Thoracic aorta (tissue), 2 donors: ENCODE results near the gene ADIRF. TPM values are rescaled to one million over a fixed set of nuclear protein-coding genes. Genes with fewer than 3 reads are reported as not detected.

Source experiments
- ATAC-seq: fragments of 150-250 bp; one replicate; pipeline ENCODE4 v1.8.0; 2017; ENCODE audit warnings: low read depth; ENCODE audit not compliant: insufficient number of reproducible peaks, low FRiP score
- DNase-seq: peaks from one replicate; pipeline ENCODE4 v3.0.0-alpha.2; 2020; ENCODE audit warnings: low spot score
- H3K27ac ChIP-seq, 2 donors: fragments of 200-600 bp; sonication (generic); 1 replicate in 1 of 2; 2 replicates in 1 of 2; pipeline ENCODE4 v1.5.1; 2016; ENCODE audit warnings: mild to moderate bottlenecking in 2 of 2, moderate library complexity in 2 of 2
- H3K27me3 ChIP-seq: fragments of 200-600 bp; sonication (generic); replicated peaks from 2 replicates; pipeline ENCODE4 v1.6.0; 2016; ENCODE audit warnings: mild to moderate bottlenecking; ENCODE audit not compliant: insufficient read depth
- H3K36me3 ChIP-seq: fragments of 200-600 bp; sonication (generic); one replicate; pipeline ENCODE4 v1.5.1; 2016
- H3K4me1 ChIP-seq, 2 donors: fragments of 200-600 bp; sonication (generic); 1 replicate in 1 of 2; 2 replicates in 1 of 2; pipeline versions ENCODE4 v1.5.1 to v1.6.0; 2016; ENCODE audit warnings: low read depth in 2 of 2, mild to moderate bottlenecking in 1 of 2; ENCODE audit not compliant: control insufficient read depth in 1 of 2
- H3K4me3 ChIP-seq: fragments of 200-600 bp; sonication (generic); 2 replicates; pipeline ENCODE4 v1.5.1; 2016; ENCODE audit warnings: mild to moderate bottlenecking
- H3K9me3 ChIP-seq: fragments of 200-600 bp; sonication (generic); 2 replicates; pipeline ENCODE4 v1.5.1; 2016
- CTCF ChIP-seq: fragments of 200-600 bp; sonication (generic); IDR thresholded peaks from one replicate; pipeline ENCODE4 v1.5.1; 2019; ENCODE audit warnings: antibody characterized with exemption
- total RNA-seq, 2 donors: library from RNA; depleted of rRNA; stranded (reverse); fragments of >200 nt; gene quantifications; one replicate each; pipeline versions ENCODE4 v1.1.0 to v1.2.3, GENCODE V29; 2016

ADIRF gene
- total RNA-seq, 2 donors from 2014 or later, result 318 to 644 TPM

GRCh38 chr10:86960003-86960862 is 8.0 kb upstream of the ADIRF start:
- Histone ChIP-seq H3K4me1 (peaks cover 42 to 70% of the 10 kb centered on the region in 2 donors), H3K4me3 (no peak overlapping the region), H3K27me3 (no peaks in the 10 kb centered on the region), H3K27ac (peak overlapping the region; percentile 72 to 97), H3K36me3 (no peaks in the 10 kb centered on the region), H3K9me3 (no peaks in the 10 kb centered on the region)
- peak; percentile 9 for ATAC-seq
- peak; percentile 96 for TF ChIP-seq CTCF
- peak; percentile 3 for DNase-seq

- Histone ChIP-seq H3K27me3 (no peaks in the 10 kb centered on the region), H3K4me1 (peaks cover 38 to 70% of the 10 kb centered on the region in 2 donors), H3K4me3 (no peak overlapping the region), H3K36me3 (no peaks in the 10 kb centered on the region), H3K9me3 (no peaks in the 10 kb centered on the region), H3K27ac (no peak overlapping the region)
- DNase-seq (peak; percentile 1), ATAC-seq (no peak)
- TF ChIP-seq CTCF, result no peak
These were observed 7.3 kb upstream of the ADIRF start for GRCh38 chr10:86960863-86961434.

GRCh38 chr10:86961481-86962091 is 6.7 kb upstream of the ADIRF start:
- Histone ChIP-seq H3K27ac (no peak overlapping the region), H3K36me3 (no peaks in the 10 kb centered on the region), H3K4me3 (no peak overlapping the region), H3K9me3 (no peaks in the 10 kb centered on the region), H3K4me1 (peaks cover 33 to 70% of the 10 kb centered on the region in 2 donors), H3K27me3 (no peaks in the 10 kb centered on the region)
- TF ChIP-seq CTCF, result no peak
- no peak for ATAC-seq
- DNase-seq, result peak; percentile 1

GRCh38 chr10:86962136-86962980 is 5.9 kb upstream of the ADIRF start:
- Histone ChIP-seq H3K9me3 (no peaks in the 10 kb centered on the region), H3K27ac (no peak overlapping the region), H3K4me1 (peaks cover 28 to 70% of the 10 kb centered on the region in 2 donors), H3K36me3 (no peaks in the 10 kb centered on the region), H3K27me3 (no peaks in the 10 kb centered on the region), H3K4me3 (no peak overlapping the region)
- DNase-seq, result peak; percentile 1
- no peak for TF ChIP-seq CTCF
- no peak for ATAC-seq
